ENCODE data around the gene GZMB.
"Not testable (repeated sequence)": the region's sequence is repeated elsewhere in the genome, so short reads cannot be mapped to it uniquely, and the experiment has no call there.

Gene GZMB

GRCh38 chr14:24631749-24632335 is 2.1 kb downstream of the GZMB start:
- DNase-seq (ENCODE audit: low spot score), result no peak

DNA sequence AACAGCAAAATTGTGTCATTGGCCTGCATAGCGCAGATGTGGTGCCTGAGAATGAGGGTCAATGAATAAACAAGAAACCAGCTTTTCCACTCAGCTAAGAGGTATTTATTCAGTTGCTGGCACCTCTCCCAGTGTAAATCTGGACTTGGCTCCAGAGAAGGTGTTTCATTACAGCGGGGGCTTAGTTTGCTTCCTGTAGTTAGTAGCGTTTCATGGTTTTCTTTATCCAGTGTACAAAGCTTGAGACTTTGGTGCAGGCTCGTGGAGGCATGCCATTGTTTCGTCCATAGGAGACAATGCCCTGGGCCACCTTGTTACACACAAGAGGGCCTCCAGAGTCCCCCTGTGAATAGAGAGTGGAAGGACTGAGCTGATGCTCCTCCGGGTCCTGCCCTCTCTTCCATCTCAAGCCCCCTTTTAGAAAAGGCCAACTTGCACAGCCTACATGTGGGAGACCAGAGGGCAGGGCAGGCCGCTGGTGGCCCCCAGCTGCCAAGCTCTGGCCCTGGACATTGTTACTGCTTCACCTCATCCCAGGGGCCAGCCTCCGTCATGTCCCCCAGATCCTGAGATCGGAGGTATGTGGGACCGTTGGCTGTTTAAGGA is 3.0 kb downstream of the GZMB start:
- no peak for DNase-seq (ENCODE audit: low spot score)

DNA sequence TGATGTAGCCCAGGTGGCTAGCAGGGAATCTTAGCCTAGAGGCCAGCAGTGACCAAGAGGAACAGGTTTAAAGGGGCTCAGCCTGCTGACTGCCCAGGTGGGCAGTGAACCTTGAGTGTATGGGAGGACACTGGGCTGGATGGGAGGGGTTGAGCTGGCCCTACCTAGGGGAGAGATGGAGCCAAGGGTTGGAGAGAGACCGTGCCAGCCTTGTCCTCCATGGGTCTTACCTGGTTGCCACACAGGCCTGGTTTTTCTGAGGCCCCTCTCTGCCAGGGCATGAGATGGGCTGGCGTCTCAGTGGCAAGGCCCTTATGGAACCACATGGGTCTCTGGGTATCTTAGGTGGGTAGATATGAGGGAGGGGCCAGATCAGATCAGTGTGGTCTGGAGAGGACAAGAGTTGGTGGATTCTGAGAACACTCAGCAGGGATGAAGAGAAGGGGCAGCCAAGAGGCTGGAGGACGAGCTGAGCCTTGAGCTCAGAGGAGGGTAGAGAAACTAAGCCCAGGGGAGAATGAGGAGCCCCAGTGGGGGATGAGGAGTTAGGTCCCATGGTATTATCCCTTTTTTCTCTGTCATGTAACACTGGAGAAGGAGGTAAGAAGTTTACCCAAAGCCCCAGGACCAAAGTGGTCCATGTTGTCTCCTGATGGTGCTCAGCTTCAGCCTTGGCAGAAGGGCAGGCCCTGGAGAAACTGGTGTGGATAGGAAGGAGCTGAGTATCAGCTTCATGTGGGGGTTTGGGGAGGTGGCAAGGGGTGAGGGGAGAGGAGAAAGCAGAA is 3.7 kb downstream of the GZMB start:
- no peak for DNase-seq (ENCODE audit: low spot score)

GRCh38 chr14:24629521-24629920 is 4.5 kb downstream of the GZMB start:
- no peak for DNase-seq (ENCODE audit: low spot score)

DNA sequence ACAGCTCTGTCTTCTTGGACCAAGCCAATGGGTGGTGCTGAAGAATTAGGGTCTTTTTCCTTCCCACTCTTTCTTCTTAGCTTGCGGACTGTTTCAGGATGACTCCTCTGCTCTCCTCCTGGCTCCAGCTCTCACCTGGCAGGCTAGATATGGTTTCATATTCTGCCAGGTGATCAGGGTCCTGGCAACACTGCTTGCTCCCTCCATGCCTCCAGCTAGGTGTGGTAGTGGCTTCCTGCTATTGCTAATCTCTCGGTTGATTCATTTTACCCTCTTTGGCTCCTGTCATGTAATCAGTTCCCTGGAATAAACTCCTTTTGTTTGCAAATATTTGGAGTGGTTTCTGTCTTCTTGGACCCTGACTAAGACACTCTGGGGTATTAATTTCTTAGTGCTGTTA is 20.2 kb downstream of the GZMB start:
- DNase-seq (ENCODE audit: low spot score), result no peak

GRCh38 chr14:24613241-24613640 is 20.7 kb downstream of the GZMB start:
- no peak for DNase-seq (ENCODE audit: low spot score)

- no peak for DNase-seq (ENCODE audit: low spot score)
Measured at GRCh38 chr14:24612196-24612595, 21.8 kb downstream of the GZMB start.

DNA sequence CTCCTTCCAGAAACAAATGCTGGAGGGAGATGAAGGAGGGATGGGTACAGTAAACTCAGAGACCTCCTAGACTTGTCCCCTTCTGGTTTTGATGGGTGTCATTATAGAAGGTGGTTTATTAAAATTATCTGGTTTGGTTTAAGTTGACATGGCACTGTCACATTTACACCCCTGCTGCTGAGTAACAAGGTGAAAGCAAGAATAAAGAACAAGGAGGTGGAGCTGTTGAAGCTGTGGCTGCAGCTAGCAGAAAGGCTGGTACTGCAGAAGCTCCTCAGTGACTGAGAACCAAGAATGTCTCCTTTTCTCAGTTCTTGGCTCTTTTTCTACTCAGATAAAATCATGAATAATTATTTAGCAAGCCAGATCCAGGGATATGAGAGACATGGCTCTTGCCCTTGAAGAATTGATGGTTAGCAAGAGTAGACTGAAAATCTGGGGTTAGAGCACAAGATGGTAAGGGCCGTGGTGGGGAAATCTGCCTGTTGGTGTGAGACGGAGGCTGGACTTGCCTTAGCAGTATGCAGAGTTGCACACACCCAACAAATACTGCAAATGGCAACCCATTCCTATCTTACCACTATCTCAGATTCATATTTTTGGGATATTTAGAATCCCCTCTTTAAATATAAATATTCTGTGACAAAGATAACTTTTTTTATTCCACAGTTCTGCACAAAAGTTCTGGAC is 24.2 kb downstream of the GZMB start, which contains the start of gene GZMH:
GZMH (minus strand) TSS at position 31 of the 690 bp plus-strand sequence. CDS start 72 bp downstream, outside the sequence.
- DNase-seq (ENCODE audit: low spot score), result no peak

DNA sequence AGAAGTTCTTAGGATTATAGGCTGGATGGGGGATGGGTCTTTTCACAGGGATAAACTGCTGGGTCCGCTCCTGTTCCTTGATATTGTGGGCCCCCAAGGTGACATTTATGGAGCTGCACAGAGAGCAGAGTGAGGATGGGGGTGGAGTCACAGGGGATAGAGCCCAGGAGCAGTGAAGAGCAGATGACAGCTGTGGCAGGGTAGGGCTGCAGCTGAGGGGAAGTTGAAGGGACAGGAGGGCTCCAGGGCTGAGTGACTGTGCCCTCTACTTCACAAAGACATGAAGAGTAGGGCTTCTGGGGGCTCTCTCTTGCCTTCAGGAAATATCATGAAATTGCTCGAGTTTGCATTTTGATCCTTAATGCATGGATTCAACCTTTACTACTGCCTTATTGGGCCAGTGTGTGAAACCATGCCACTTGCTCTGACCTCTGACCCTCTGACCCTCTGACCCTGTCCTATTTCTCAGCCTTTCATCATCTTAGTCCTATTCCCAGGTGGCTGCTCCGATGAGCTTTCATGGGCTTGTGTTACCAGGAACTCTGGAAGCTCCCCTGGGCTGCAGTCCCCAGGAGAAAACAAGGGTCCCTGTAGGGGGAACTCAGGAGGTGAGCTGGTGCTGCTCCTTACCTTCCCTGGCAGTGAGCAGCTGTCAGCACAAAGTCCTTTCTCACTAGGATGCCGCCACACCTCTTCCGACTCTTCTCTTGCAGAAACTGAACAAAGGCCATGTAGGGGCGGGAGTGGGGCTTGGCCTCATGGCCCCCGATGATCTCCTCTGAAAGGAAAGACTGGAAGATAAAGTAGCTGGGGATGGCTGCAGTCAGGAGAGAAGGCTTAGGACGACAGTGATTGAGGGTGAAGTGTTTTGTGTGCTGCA is 26.1 kb downstream of the GZMB start:
- no peak for DNase-seq (ENCODE audit: low spot score)

DNA sequence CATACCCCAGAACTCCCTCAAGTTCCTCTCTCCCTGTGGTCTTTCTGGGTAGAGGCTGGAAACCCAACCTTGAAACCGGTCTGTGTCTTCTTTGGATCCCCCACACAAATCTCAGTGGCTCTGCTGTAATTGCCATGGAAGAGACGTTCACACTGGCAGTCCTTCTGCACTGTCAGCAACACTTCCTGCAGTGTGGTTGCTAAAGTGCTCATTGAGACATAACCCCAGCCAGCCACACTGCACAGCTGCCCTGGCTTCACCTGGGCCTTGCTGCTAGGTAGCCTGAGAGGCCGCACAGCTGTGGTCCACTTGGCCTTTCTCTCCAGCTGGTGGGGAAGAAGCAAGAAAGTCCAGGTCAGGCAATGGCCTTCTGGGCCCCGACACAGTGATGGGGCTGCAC is 26.9 kb downstream of the GZMB start:
- DNase-seq (ENCODE audit: low spot score), result no peak

DNA sequence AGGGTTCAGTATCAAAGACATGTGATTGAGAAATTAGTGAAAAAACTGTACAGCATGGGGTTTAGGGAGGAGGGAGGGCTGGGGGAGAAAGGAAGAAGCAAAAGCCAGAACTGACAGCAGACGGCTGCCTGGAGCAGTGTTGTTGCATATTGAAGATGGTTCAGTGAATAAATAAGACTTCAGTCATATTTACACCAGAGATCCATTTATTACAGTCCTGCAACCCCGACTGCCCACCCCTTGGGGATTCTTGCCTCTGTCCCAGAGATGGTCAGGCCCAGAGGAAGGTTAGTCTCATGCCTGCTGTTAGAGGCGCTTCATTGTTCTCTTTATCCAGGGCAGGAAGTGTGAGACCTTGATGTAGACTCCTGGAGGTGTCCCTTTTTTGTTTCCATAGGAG is 27.7 kb downstream of the GZMB start:
- no peak for DNase-seq (ENCODE audit: low spot score)

GRCh38 chr14:24605435-24606190 is 28.4 kb downstream of the GZMB start:
- peak; percentile 75 for DNase-seq (ENCODE audit: low spot score)

- DNase-seq (ENCODE audit: low spot score), result no peak
Measured at GRCh38 chr14:24597403-24597802, 36.6 kb downstream of the GZMB start.

GRCh38 chr14:24595073-24595808 is 38.7 kb downstream of the GZMB start:
- no peak for DNase-seq (ENCODE audit: low spot score)

- not testable (repeated sequence) for DNase-seq (ENCODE audit: low spot score)
Measured at GRCh38 chr14:24591004-24591403, 43.0 kb downstream of the GZMB start.

DNA sequence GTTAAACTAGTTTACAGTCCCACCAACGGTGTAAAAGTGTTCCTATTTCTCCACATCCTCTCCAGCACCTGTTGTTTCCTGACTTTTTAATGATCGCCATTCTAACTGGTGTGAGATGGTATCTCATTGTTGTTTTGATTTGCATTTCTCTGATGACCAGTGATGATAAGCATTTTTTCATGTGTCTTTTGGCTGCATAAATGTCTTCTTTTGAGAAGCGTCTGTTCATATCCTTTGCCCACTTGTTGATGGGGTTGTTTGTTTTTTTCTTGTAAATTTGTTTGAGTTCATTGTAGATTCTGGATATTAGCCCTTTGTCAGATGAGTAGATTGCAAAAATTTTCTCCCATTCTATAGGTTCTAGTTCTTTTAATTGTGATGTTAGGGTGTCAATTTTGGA is 49.6 kb downstream of the GZMB start:
- not testable (repeated sequence) for DNase-seq (ENCODE audit: low spot score)
